ENCODE data around the gene KCNK7.

GRCh38 chr11:65578667-65579066, 16.9 kb downstream of the KCNK7 start:
- TF ChIP-seq, protein P1, sequence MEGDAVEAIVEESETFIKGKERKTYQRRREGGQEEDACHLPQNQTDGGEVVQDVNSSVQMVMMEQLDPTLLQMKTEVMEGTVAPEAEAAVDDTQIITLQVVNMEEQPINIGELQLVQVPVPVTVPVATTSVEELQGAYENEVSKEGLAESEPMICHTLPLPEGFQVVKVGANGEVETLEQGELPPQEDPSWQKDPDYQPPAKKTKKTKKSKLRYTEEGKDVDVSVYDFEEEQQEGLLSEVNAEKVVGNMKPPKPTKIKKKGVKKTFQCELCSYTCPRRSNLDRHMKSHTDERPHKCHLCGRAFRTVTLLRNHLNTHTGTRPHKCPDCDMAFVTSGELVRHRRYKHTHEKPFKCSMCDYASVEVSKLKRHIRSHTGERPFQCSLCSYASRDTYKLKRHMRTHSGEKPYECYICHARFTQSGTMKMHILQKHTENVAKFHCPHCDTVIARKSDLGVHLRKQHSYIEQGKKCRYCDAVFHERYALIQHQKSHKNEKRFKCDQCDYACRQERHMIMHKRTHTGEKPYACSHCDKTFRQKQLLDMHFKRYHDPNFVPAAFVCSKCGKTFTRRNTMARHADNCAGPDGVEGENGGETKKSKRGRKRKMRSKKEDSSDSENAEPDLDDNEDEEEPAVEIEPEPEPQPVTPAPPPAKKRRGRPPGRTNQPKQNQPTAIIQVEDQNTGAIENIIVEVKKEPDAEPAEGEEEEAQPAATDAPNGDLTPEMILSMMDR (IDR thresholded peaks at IDR 0.05): no peak
- TF ChIP-seq EP300 (IDR thresholded peaks at IDR 0.05) (no peak), POLR2A (IDR thresholded peaks at IDR 0.05; ENCODE audit: low read depth) (no peak)
